Measurements from ENCODE around the gene GCN1.
A peak's percentile ranks its signal among the peaks of the same experiment; 100 is the strongest.
"Not testable (repeated sequence)": the region's sequence is repeated elsewhere in the genome, so short reads cannot be mapped to it uniquely, and the experiment has no call there.

Gene GCN1, protein sequence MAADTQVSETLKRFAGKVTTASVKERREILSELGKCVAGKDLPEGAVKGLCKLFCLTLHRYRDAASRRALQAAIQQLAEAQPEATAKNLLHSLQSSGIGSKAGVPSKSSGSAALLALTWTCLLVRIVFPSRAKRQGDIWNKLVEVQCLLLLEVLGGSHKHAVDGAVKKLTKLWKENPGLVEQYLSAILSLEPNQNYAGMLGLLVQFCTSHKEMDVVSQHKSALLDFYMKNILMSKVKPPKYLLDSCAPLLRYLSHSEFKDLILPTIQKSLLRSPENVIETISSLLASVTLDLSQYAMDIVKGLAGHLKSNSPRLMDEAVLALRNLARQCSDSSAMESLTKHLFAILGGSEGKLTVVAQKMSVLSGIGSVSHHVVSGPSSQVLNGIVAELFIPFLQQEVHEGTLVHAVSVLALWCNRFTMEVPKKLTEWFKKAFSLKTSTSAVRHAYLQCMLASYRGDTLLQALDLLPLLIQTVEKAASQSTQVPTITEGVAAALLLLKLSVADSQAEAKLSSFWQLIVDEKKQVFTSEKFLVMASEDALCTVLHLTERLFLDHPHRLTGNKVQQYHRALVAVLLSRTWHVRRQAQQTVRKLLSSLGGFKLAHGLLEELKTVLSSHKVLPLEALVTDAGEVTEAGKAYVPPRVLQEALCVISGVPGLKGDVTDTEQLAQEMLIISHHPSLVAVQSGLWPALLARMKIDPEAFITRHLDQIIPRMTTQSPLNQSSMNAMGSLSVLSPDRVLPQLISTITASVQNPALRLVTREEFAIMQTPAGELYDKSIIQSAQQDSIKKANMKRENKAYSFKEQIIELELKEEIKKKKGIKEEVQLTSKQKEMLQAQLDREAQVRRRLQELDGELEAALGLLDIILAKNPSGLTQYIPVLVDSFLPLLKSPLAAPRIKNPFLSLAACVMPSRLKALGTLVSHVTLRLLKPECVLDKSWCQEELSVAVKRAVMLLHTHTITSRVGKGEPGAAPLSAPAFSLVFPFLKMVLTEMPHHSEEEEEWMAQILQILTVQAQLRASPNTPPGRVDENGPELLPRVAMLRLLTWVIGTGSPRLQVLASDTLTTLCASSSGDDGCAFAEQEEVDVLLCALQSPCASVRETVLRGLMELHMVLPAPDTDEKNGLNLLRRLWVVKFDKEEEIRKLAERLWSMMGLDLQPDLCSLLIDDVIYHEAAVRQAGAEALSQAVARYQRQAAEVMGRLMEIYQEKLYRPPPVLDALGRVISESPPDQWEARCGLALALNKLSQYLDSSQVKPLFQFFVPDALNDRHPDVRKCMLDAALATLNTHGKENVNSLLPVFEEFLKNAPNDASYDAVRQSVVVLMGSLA (N-terminal part only)

DNA sequence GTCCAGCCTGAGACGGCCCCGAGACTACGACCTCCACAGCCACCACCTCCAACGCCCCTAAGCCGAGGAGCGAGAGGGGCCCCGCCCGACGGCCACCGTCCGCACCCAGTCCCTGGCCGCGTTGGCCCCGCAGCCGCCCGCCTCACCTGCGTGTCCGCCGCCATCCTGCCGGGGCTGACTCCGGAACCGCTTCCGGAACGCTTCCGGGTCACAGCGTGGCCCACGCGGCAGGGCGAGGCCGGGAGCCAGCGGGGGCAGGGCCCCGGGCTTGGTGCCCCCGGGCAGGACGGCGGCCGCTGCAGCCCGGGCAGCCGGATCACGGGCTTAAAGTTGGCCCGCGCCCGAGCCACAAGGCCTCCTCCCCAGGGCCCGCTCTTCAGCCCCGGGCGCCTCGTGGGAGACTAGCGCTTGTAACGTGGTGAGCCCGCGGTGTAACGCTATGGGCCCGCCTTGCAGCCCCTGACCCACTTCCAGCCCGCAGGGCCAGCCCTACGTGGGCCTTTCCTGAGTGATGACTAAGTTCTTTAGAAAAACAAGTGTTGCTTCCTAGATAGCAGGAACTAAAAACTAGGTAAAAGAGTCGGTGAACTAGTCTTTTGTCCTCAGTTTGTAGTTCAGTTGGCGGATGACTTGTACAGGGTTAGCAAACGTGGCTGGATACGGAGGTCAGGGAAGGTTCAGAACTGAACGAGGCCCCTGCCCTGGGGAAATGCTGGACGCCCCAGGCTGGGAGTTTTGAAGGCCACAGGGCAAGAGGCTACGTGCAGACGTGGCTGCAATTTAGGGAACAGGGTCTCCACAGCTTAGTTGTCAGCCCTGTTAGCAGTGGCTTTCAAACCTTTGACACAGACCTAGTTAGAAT, at the start of gene GCN1:
GCN1 (minus strand) TSS at position 182 of the 862 bp plus-strand sequence; CDS start at position 164, 18 bp downstream.
- peak; percentile 70 to 86 (median 79) for DNase-seq (ENCODE audit: low read depth in 4 of 4, low spot score in 1 of 4)

GRCh38 chr12:120242971-120243699, 48.6 kb upstream of the GCN1 start:
- DNase-seq (ENCODE audit: low read depth in 4 of 4, low spot score in 1 of 4) = no peak

DNA sequence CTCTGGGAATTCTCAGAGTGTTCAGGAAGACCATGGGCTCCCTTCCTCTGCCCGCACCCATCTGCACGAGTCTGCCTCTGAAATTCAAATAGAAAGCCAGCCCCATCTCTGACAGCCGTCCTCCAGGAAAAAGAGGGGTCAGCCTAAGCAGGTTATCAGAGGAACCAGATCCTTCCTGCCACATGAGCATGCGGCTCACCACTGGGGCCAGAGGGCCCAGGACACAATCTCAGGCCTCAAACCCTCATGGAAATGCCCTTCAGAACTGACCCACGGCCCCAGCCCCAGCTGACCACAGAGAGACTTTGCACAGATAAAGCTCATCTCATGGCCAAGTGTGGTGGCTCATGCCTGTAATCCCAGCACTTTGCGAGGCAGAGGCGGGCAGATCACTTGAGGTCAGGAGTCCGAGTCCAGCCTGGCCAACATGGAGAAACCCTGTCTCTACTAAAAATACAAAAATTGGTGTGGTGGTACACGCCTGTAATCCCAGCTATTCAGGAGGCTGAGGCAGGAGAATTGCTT, 47.8 kb upstream of the GCN1 start:
- no peak for DNase-seq (ENCODE audit: low read depth in 4 of 4, low spot score in 1 of 4)

DNA sequence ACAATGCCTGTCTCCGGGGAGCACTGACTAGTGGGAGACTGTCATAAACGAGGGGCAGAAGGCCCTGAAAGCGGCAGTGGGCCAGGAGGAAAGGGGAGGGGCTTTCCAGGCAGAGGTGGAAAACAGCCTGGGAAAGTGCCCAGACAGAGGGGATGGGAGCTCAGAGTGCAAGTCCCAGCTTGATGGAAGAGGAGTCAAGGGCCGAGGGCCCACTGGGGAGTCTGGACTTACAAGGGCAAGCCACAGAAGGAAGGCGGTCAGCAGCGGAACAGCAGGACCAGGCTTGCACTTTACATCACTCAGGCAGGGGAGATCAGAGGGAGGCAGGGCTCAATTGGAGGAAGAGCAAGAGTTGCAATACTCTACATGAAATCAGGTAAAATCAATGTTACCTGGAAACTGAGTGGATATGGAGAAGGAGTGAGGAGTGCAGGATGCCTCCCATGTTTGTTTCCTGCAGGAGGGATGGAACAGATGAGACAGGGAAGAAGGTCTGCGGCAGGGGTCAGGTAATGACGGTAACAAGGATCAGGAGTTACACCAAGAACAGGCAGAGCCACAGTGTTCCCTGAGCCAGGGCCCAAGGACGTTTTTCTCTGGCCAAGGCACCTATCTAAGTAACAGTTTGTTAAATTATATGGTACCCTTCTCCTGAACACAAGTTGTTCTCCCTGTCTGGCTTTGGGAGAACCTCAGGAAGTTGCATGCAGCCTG, 47.2 kb upstream of the GCN1 start:
- no peak for DNase-seq (ENCODE audit: low read depth in 4 of 4, low spot score in 1 of 4)

DNA sequence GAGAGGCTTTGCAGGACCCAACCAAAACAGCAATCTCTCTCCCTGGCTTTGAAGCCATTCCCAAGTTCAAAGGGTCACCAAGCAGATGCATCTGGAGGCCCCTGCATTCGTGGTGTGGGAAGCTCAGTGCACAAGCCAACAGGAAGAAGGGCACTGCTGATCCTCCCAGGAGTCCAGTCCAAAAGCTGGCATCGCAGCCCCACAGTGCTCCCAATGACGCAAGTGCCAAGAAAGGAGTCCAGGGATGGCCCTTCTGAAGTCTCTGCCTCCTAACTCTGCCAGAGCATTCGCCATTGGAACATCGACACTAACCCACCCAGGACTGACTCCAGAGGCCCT, 45.9 kb upstream of the GCN1 start:
- no peak for DNase-seq (ENCODE audit: low read depth in 4 of 4, low spot score in 1 of 4)

GRCh38 chr12:120239776-120240494, 45.4 kb upstream of the GCN1 start:
- no peak for DNase-seq (ENCODE audit: low read depth in 4 of 4, low spot score in 1 of 4)

DNA sequence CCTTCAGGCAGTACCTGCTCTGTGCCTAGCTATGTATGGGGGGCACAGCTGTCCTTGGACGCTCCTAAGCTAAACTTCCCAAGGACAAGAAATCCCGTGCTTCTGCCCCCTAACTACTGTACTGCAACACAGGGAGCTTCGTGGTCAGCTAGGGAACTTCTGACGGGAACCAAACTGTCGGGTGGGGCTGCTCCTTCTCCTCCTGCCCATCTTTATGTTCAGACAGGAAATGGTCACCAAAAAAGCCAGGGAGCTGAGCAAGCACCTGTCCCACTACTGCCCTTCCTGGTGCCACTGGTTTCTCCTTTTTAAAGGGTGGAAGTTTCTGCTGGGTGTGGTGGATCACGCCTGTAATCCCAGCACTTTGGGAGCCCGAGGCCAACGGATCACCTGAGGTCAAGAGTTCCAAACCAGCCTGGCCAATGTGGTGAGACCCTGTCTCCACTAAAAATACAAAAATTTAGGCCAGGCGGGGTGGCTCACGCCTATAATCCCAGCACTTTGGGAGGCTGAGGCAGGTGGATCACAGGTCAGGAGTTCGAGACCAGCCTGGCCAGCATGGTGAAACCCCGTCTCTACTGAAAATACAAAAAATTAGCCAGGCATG, 44.4 kb upstream of the GCN1 start:
- no peak for DNase-seq (ENCODE audit: low read depth in 4 of 4, low spot score in 1 of 4)

- DNase-seq (ENCODE audit: low read depth in 4 of 4, low spot score in 1 of 4) = no peak
Observed at GRCh38 chr12:120238217-120238616, 43.7 kb upstream of the GCN1 start.

DNA sequence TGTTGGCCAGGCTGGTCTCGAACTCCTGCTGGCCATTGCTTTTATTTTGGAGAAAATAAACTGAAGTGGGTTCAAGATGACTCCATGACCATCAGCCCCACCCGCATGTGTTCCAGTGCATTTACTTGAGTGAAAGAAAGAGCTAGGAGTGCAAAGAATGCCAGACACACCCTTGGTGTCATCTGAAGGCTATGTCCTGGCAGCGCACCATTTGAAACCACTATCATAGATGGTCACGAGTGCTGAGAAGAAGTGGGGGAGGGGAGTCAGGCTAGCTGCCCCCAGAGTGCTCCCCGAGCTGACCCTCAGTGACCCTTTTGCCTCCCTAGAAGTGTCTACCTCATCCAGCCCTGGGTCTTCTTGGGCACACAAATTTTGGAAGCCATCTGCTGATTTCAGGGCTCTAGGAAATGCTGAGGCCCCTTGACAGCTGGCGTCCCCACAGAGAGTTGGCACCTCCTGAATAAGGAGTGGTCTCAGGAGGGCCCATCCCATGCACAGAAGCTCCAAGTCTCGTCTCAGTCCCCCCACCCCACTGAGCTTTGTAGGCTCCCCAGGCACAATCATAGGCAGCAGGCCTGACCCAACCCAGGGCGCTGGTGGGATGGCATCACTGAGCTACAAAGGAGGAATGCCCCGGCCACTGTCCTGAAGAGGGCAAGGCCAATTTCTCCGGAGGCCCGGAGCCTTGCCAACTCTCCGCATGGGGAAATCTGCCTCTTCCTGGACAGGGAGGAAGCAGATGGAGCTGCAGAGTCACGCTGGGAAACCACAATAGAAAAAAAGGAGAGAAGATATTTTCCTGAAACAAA, 43.1 kb upstream of the GCN1 start:
- no peak for DNase-seq (ENCODE audit: low read depth in 4 of 4, low spot score in 1 of 4)

GRCh38 chr12:120236809-120237208, 42.3 kb upstream of the GCN1 start:
- DNase-seq (ENCODE audit: low read depth in 4 of 4, low spot score in 1 of 4) = not testable (repeated sequence)

- no peak for DNase-seq (ENCODE audit: low read depth in 4 of 4, low spot score in 1 of 4)
Observed at GRCh38 chr12:120235369-120236323, 41.1 kb upstream of the GCN1 start.

GRCh38 chr12:120234643-120235368, 40.3 kb upstream of the GCN1 start:
- DNase-seq (ENCODE audit: low read depth in 4 of 4, low spot score in 1 of 4) = no peak

- peak; percentile 38 to 87 (median 54) for DNase-seq (ENCODE audit: low read depth in 4 of 4, low spot score in 1 of 4)
Observed at GRCh38 chr12:120231316-120232011, 36.9 kb upstream of the GCN1 start.

GRCh38 chr12:120230974-120231315, 36.4 kb upstream of the GCN1 start:
- DNase-seq (ENCODE audit: low read depth in 4 of 4, low spot score in 1 of 4) = no peak
